LoVo (cell line): Measurements from ENCODE around the gene PDSS1.
A peak's percentile ranks its signal among the peaks of the same experiment; 100 is the strongest.
"Not testable (repeated sequence)": the region's sequence is repeated elsewhere in the genome, so short reads cannot be mapped to it uniquely, and the experiment has no call there.

Experiments used
- DNase-seq: peaks from one replicate; pipeline ENCODE4 v3.0.0-alpha.2; 2016; ENCODE audit warnings: low spot score

Gene PDSS1

GRCh38 chr10:26739071-26739631, 41.6 kb downstream of the PDSS1 start:
- no peak for DNase-seq

- no peak for DNase-seq
Observed at GRCh38 chr10:26741368-26741767, 43.9 kb downstream of the PDSS1 start.

GRCh38 chr10:26743091-26743490, 45.6 kb downstream of the PDSS1 start:
- no peak for DNase-seq

GRCh38 chr10:26743841-26744240, 46.3 kb downstream of the PDSS1 start:
- no peak for DNase-seq

- no peak for DNase-seq
Observed at GRCh38 chr10:26746061-26746460, 48.6 kb downstream of the PDSS1 start.

GRCh38 chr10:26755443-26755903, 58.0 kb downstream of the PDSS1 start:
- peak; percentile 54 for DNase-seq

GRCh38 chr10:26759008-26759407, 61.5 kb downstream of the PDSS1 start:
- DNase-seq: no peak

- DNase-seq: no peak
Observed at GRCh38 chr10:26765549-26765948, 68.0 kb downstream of the PDSS1 start.

- no peak for DNase-seq
Observed at GRCh38 chr10:26770069-26770468, 72.6 kb downstream of the PDSS1 start.

GRCh38 chr10:26773633-26774032, 76.1 kb downstream of the PDSS1 start:
- no peak for DNase-seq

- DNase-seq: no peak
Observed at GRCh38 chr10:26776258-26776657, 78.8 kb downstream of the PDSS1 start.

GRCh38 chr10:26777686-26778085, 80.2 kb downstream of the PDSS1 start:
- no peak for DNase-seq

- DNase-seq: no peak
Observed at GRCh38 chr10:26779176-26779860, 81.8 kb downstream of the PDSS1 start.

- no peak for DNase-seq
Observed at GRCh38 chr10:26780106-26780792, 82.7 kb downstream of the PDSS1 start.

GRCh38 chr10:26780793-26781601, 83.5 kb downstream of the PDSS1 start:
- peak; percentile 53 for DNase-seq

- no peak for DNase-seq
Observed at GRCh38 chr10:26781797-26782196, 84.3 kb downstream of the PDSS1 start.

- no peak for DNase-seq
Observed at GRCh38 chr10:26787362-26787761, 89.9 kb downstream of the PDSS1 start.

GRCh38 chr10:26789779-26790178, 92.3 kb downstream of the PDSS1 start:
- not testable (repeated sequence) for DNase-seq

- no peak for DNase-seq
Observed at GRCh38 chr10:26790221-26790995, 92.9 kb downstream of the PDSS1 start.

GRCh38 chr10:26792758-26793495, 95.4 kb downstream of the PDSS1 start:
- no peak for DNase-seq
